Subcutaneous adipose tissue (tissue), 4 donors: Measurements from ENCODE around the gene HID1. TPM values are rescaled to one million over a fixed set of nuclear protein-coding genes. Genes with fewer than 3 reads are reported as not detected.

ENCODE experiments used
- CTCF ChIP-seq: fragments of 450-650 bp; IDR thresholded peaks from one replicate; pipeline ENCODE4 v1.5.1; 2016; ENCODE audit warnings: low read depth, mild to moderate bottlenecking, control low read depth, antibody characterized with exemption, moderate library complexity
- total RNA-seq, 4 donors: library from RNA; depleted of rRNA; stranded (reverse); fragments of >200 nt; gene quantifications; one replicate each; pipeline ENCODE4 v1.1.0, GENCODE V29; 2016

Gene HID1
- total RNA-seq, 4 donors from 2014 or later, result 3.2 to 16.6 (median 3.6) TPM

GRCh38 chr17:74994440-74994839, 21.9 kb upstream of the HID1 start:
- TF ChIP-seq CTCF, result no peak

DNA sequence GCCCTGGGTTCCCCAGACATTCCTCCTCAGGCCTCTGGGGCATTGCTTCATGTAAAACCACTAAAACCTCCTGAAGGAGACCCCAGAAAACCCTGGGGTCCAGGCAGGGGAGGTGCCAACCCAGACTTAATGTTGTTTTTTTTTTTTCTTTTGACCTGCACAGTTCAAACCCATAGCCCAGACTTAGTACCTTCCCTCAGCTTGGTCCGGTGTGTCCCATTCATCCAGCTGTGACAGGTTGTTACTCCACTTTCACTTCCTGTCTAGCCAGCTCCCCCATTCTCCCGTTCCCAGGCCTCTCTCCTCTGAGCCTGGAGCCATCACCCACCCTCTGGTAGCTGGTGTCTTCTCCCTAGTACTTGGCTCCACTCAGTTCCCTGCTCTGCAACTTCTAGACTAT, 19.7 kb upstream of the HID1 start:
- TF ChIP-seq CTCF, result no peak

DNA sequence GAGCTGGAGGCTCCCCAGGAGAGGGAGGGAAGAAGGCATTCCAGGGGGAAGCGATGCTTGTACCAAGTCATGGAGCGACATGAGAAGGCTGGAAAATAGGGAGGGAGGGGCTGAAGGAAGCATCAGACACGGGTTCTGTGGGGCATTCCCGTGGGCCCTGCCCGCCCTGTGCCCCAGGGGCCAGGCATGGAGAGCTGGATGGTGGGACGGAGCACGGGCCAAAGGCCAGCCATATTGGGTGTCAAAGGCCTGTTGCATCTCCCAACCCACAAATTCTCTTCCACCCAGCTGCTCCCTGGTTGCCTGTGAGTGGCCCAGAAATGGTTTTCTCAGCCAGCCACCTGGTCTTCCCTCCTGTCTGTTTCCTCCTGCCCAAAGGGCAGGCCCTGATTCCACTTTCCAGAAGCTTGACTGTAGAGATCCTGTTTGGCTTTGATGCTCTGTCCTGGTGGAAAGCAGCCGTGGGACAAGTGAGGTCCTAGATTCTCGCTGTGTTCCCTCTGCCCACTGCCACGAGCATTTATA, 18.1 kb upstream of the HID1 start:
- no peak for TF ChIP-seq CTCF

GRCh38 chr17:74987909-74988711, 15.6 kb upstream of the HID1 start:
- no peak for TF ChIP-seq CTCF

DNA sequence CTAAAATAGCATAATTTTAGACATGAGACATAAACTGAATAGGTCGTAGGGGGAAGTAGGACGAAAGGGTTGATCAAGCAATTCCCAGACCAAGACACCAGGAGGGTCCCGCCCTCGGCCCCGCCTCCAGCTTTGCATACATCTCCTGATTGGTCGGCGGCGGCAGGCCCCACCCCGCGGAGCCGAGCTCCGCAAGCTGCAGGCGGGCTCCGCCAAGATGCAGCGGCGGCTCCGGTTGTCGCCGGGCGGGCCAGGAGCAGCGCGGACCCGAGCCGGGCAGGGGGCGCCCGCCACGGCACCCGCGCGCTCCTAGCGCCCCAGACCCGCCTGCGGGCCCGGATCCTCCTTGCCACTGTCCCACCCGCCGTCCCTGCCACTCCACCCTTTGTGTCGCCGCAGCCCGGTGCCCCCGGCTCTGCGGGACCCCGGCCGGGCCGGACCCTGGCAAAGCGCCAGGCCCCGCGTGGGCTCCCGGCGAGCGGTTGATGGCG, 14.9 kb upstream of the HID1 start, which contains the start of gene CDR2L:
CDR2L (plus strand) TSS at position 215 of the 491 bp plus-strand sequence. CDS start 412 bp downstream, outside the sequence.
- no peak for TF ChIP-seq CTCF

GRCh38 chr17:74986206-74986576, 13.6 kb upstream of the HID1 start:
- TF ChIP-seq CTCF, result no peak

DNA sequence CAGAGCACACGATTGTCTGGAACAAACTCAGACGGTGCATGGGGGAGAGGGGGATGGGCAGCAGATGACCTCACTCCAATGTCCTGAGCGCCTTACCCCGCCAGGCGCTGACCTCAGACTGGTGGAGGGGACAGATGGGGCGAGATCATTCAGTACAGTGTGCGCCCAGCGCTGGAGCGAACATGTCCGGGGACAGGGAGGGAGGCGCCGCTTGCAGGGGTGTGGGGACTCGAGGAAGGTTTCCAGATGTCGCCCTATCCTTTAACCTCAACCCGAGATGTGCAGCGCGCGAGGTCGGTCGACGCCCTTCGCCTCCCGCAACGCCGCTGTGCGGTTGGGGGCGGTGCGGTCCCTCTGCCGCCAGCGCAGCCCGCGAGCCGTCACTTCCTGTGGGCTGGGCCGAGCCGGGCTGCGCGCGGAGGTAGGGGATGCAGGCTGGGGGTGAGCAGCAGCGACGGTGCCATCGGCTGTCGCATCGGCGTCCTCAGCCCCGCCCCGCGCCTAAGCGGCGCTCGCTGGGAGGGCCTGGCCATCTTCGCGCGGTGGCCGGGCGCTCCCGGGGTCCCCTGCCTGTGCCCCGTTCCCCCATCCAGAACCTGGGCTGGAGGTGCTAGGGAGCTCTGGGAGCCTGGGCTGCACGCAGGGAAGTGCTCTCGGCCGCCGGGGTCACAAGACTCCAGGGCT, 9.6 kb upstream of the HID1 start:
- no peak for TF ChIP-seq CTCF
